KOPT-K1 (cell line): Measurements from ENCODE around the gene PCDHA5.
"Not testable (repeated sequence)": the region's sequence is repeated elsewhere in the genome, so short reads cannot be mapped to it uniquely, and the experiment has no call there.

Source experiments
- H3K27ac ChIP-seq: fragments of 200-600 bp; sonication (generic); 2 replicates; pipeline ENCODE4 v1.5.1; 2016; ENCODE audit warnings: antibody characterized with exemption, mild to moderate bottlenecking, low read depth, low read length; ENCODE audit not compliant: poor library complexity, severe bottlenecking
- H3K36me3 ChIP-seq: fragments of 200-600 bp; sonication (generic); 2 replicates; pipeline ENCODE4 v1.5.1; 2017; ENCODE audit warnings: antibody characterized with exemption, mild to moderate bottlenecking, low read length, moderate library complexity; ENCODE audit not compliant: insufficient read depth
- H3K9me3 ChIP-seq: fragments of 200-600 bp; sonication (generic); 2 replicates; pipeline ENCODE4 v1.5.1; 2017; ENCODE audit warnings: antibody characterized with exemption, low read length, mild to moderate bottlenecking; ENCODE audit not compliant: insufficient read depth, poor library complexity, severe bottlenecking

Gene PCDHA5

GRCh38 chr5:140840978-140841962 lies 19.9 kb downstream of the PCDHA5 start, which contains the start of gene PCDHA8:
Gene PCDHA8, plus strand, starts transcription at chr5:140841187. Its CDS starts 135 bp downstream, at chr5:140841322.
- no peaks in the 10 kb centered on the region for H3K36me3 ChIP-seq
- no peak within 1 kb of the TSS for H3K27ac ChIP-seq
- H3K9me3 ChIP-seq: no peaks in the 10 kb centered on the region

GRCh38 chr5:140842798-140843733 lies 21.7 kb downstream of the PCDHA5 start:
- Histone ChIP-seq H3K36me3 (no peaks in the 10 kb centered on the region), H3K27ac (no peak overlapping the region), H3K9me3 (no peaks in the 10 kb centered on the region)

GRCh38 chr5:140848139-140849102 lies 27.0 kb downstream of the PCDHA5 start, which contains the start of gene PCDHA9:
Gene PCDHA9, plus strand, starts transcription at chr5:140848382. Its CDS starts 114 bp downstream, at chr5:140848496.
- not testable (repeated sequence) for H3K27ac ChIP-seq, H3K36me3 ChIP-seq, H3K9me3 ChIP-seq

GRCh38 chr5:140849831-140850634 lies 28.6 kb downstream of the PCDHA5 start:
- not testable (repeated sequence) for H3K36me3 ChIP-seq, H3K9me3 ChIP-seq, H3K27ac ChIP-seq

GRCh38 chr5:140855772-140856674 lies 34.6 kb downstream of the PCDHA5 start, which contains the start of gene PCDHA10:
Gene PCDHA10, plus strand, starts transcription at chr5:140855897. Its CDS starts 152 bp downstream, at chr5:140856049.
- no peaks in the 10 kb centered on the region for H3K9me3 ChIP-seq
- no peaks in the 10 kb centered on the region for H3K36me3 ChIP-seq
- no peak within 1 kb of the TSS for H3K27ac ChIP-seq

- no peaks in the 10 kb centered on the region for H3K9me3 ChIP-seq
- no peaks in the 10 kb centered on the region for H3K36me3 ChIP-seq
- no peak overlapping the region for H3K27ac ChIP-seq
These were observed 36.0 kb downstream of the PCDHA5 start for GRCh38 chr5:140857177-140857986.

GRCh38 chr5:140857987-140858240 lies 36.5 kb downstream of the PCDHA5 start:
- Histone ChIP-seq H3K9me3 (no peaks in the 10 kb centered on the region), H3K36me3 (no peaks in the 10 kb centered on the region)

GRCh38 chr5:140862441-140863295 lies 41.3 kb downstream of the PCDHA5 start:
- no peaks in the 10 kb centered on the region for H3K36me3 ChIP-seq
- no peaks in the 10 kb centered on the region for H3K9me3 ChIP-seq
- H3K27ac ChIP-seq: no peak overlapping the region

More at GRCh38 chr5:140857987-140858240, 36.5 kb downstream of the PCDHA5 start:
- no peak overlapping the region for H3K27ac ChIP-seq

GRCh38 chr5:140868721-140869554 lies 47.5 kb downstream of the PCDHA5 start, which contains the start of gene PCDHA11:
Gene PCDHA11, plus strand, starts transcription at chr5:140868957. Its CDS starts 147 bp downstream, at chr5:140869104.
- H3K9me3 ChIP-seq: no peaks in the 10 kb centered on the region
- no peak within 1 kb of the TSS for H3K27ac ChIP-seq
- no peaks in the 10 kb centered on the region for H3K36me3 ChIP-seq

- no peaks in the 10 kb centered on the region for H3K9me3 ChIP-seq
- H3K27ac ChIP-seq: no peak overlapping the region
- no peaks in the 10 kb centered on the region for H3K36me3 ChIP-seq
These were observed 48.1 kb downstream of the PCDHA5 start for GRCh38 chr5:140869555-140869886.
